Activated effector memory CD4-positive, alpha-beta T cell treated with Interleukin-2 at 50 U/mL for 16 hours (primary cell): Measurements from ENCODE around the gene TMCC3.
"Not testable (repeated sequence)": the region's sequence is repeated elsewhere in the genome, so short reads cannot be mapped to it uniquely, and the experiment has no call there.

Source experiments
- DNase-seq: peaks from one replicate; pipeline ENCODE4 v3.0.0-alpha.2; 2020

The TMCC3 gene

DNA sequence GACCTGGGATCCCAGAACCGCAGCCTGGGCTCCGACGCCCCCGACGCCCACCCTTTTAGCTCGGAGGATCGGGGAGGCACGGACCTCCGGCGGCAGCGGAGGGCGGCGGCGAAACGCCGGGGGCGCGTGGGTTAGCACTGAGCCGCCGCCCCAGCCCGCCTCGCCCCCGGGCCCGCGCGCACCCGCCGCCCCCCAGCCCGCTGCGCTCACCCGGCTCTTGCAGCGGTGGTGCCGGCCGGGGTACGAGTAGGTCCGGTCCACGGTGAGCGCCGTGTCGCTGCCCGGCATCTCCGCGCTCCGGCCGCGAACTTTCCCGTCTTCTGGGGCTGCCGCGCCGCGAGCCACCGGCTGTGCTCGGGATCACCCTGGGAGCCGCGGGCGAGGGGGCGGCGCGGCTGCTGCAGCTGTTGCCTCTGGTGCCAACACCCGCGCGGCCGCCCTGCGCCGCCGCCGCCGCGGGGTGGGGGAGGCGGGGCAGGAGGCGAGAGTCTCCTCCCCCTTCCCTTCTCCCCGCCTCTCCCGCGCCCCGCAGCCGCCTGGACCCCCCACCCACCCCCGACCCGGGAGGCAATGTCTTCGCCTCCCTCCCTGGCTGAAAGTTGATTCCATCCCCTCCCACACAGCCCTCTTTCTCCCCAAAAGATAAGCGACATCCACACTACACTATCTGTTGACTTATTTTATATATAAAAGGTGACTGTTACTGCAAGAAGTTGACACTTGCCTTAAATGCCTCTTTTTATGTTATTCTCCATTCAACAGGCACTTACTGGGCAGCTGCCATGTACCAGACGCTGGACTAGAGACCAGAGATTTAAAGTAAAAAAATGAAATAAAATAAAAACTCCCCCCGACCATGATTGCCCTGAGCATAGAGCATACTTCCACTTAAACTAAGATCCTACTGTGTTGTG is at the start of gene TMCC3:
TSS of gene TMCC3 (minus strand) at position 415 of the 914 bp plus-strand sequence. CDS start at position 288, 127 bp downstream.
- no peak for DNase-seq

DNA sequence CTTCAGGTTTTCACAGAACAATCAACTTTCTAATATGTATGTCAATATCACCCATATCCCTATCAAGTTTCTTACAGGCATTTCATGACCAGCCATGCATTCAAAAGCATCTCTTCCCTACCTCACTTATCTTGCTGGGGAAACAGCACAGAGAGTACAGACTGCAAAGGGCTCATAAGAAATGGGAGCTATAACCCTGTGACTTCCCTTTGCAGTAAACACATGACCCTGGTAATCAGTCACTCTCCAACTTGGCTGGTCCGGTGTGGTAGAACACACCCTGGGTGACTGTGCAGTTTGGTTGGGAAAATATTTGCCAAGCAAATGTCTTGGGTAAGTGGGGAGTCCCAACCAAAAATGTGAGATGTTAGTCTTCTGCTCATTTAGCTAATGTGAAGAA is 49.4 kb upstream of the TMCC3 start:
- DNase-seq: no peak

DNA sequence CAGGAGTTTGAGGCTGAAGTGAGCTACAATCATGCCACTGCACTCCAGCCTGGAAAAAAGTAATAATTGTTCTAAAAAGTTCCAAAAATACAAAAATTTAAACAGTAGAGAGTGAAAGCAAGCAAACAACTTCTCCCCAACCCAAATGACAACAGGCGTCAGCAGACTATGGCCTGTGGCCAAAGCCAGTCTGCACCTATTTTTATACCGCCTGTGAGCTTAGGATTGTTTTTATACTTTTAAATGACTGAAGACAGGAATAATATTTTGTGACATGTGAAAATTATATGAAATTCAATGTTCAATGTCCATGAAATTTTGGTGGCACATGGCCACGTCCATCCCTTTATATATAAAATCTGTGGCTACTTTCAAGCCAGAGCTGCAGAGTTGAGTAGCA is 48.2 kb upstream of the TMCC3 start:
- no peak for DNase-seq

- DNase-seq: no peak
Measured at GRCh38 chr12:94697631-94698030, 47.3 kb upstream of the TMCC3 start.

GRCh38 chr12:94694732-94695131 is 44.4 kb upstream of the TMCC3 start:
- no peak for DNase-seq

- not testable (repeated sequence) for DNase-seq
Measured at GRCh38 chr12:94692826-94693225, 42.5 kb upstream of the TMCC3 start.

DNA sequence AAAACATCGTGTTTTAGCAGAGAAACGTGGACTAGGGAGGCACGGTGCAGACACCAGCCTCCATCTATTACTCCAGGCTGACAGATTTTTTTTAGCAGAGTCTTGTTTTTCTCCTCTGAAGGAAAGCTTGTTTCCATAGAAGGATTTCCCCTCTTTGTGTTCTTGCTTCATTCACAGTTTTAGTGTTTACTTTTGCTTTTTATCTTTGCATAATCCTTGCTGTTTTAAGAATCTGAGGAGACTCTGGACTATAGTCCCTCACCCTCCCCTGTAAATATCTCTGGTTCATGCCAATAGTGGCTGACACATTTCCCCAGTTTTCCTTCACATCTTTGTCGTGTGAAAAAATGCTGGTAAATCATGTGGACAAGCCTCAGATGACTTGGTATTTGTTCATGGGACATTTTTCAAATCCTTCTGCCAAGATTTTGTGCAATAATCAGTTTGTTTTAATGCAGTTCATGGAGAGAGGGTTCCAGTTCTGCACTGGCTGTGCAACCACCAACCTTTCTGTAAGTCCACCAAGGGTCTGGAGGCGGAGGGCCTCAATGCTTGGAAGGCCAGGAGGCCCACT is 39.9 kb upstream of the TMCC3 start:
- DNase-seq: no peak

DNA sequence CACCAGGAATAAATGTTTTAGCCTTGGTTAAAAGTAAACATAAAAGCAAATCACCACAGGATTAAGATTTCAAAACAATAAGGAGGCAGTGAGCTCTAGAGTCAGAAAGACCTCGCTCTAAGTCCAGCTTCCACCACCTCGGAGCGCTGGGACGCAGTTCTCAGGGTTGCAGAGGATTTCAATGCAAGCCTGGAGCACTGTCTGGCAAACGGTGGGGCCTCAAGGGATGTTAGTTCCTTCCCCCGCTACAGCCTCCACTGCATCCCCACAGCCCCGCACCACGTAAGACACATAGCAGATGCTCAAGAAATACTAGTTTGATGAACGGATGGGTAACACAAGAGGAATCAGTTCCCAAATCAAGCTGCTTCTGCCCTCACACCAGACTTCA is 39.3 kb upstream of the TMCC3 start:
- DNase-seq: no peak

GRCh38 chr12:94689002-94689645 is 38.8 kb upstream of the TMCC3 start:
- DNase-seq: no peak

GRCh38 chr12:94687891-94688290 is 37.5 kb upstream of the TMCC3 start:
- DNase-seq: no peak

- DNase-seq: no peak
Measured at GRCh38 chr12:94686834-94687628, 36.7 kb upstream of the TMCC3 start.

DNA sequence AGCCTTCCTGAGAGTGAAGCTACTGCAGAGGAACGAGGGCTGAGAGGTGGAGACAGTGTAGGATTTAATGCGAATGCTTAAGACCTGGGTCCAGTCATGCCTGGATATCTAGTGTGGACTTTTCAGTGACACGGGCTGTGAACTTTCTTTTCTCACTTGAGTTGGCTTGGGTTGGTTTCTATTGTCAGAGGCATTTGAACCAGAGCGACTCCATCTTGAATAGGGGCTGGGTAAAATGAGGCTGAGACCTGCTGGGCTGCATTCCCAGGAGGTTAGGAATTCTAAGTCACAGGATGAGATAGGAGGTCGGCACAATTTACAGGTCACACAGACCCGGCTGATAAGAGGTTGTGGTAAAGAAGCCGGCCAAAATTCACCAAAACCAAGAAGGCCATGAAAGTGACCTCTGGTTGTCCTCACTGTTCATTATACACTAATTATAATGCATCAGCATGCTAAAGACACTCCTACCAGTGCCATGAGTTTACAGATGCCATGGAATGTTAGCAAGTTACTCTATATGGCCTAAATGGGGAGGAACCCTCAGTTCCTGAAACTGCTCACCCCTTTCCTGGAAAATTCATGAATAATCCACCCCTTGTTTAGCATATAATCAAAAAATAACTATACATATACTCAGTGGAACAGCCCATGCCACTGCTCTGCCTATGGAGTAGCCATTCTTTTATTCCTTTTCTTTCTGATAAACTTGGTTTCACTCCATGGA is 34.2 kb upstream of the TMCC3 start:
- no peak for DNase-seq

DNA sequence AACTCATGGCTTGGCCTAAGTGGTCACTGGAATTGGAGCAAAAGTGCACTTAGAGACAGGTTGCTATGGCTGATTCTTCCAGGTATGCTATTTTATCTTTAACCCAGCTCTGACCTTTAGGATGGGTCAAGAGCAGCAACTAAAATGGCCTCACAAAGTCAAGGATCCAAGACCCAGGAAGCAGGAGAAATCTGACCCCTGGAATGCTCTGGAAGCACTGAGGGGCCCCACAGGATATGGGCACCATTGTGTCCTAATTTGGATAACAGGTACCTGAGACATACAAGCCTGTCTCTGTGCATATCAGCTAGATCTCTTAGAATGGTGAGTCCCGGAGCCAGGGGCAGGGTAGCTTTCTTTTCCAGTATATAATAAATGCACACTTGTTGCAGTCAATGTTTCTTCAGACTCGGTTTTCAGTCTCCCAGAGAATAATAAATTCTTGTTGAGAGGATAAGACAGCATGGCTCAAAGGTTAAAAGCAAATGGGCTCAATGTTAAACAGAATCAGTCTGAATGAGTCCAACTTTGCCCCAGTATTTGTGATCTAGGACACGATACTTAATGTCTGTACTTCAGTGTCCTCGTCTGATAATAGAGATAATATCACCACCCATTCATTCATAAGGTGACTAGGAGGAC is 29.3 kb upstream of the TMCC3 start:
- DNase-seq: no peak

DNA sequence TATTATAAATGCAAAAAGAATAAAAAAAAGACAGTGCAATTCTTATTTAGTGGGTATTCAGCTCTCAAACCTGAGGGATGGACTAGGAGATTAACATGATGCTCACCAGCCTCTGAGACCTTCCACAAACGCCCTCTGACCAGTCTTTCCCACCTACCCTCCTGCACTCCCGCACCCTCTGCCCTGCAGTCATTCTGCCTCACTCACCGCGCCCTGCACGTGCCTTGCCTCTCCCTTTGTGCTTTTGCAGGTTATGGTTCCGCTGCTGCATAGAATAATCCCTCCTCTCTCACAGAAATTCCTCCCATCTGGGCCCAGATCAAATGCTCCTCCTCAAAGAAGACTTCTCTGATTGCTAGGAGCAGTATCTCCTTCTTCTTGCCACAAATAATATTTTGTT is 28.5 kb upstream of the TMCC3 start:
- no peak for DNase-seq

DNA sequence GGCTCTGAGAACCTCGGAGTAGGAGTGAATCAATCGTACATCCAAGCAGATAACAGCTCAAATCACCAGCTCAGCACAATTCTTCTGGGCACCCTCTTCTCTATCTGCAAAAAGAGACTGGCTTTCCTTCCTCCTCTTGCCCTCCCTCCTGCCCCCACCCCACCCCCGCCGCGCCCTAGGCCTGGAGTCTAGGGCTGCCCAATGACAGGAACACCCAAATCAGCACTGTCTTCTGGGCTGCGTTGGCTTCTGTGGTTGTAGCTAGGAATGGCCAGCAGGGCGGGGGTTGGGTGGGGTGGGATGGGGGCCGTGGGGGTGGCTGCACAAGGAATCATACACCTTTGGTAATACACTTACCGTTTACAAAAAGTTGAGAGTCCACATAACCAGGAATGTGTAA is 28.0 kb upstream of the TMCC3 start:
- DNase-seq: no peak

GRCh38 chr12:94677778-94678177 is 27.4 kb upstream of the TMCC3 start:
- DNase-seq: no peak

DNA sequence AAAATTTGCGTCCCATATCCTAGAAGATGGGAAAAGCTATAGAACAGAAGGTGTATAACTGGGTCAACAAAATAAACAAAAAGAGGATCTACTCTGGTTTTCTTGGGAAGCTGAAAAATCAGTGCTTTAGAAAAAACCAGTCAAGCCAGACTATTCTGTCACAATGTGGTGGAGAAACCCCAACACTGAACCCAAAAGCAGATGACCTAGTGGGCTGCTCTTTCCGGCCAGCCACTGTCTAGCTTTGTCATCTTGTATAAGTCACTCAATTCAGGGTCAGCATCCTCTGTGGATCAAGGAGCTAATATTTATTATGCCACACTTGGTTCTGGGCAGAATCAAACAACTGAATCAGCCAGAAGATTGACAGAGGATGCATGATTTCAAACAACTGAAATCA is 26.6 kb upstream of the TMCC3 start:
- DNase-seq: no peak

DNA sequence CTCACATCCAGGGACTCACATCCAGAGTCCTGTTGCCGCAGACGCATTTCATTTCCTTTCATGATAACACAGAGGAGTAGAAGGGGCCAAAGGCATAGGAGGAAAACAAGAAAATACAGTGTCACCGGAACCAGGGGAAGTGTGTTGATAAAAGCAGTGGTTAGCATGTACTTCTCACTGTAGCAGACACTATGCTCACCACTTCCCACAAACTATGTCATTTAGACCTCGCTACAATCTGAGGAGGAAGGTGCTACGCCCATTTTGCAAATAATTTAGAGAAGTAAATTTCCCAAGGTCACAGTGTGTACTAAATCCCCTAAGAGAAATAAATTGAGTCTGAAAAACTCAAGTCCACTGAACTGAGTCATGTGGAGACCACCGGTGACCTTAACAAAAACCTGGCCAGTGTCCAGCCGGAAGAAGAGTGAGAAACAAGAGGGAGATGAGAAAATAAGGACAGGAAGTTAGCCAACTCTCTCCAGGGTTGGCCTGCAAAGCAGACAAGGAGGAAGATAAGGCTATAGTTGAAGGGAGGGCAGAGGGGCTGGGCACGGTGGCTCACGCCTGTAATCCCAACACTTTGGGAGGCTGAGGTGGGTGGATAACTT is 25.8 kb upstream of the TMCC3 start:
- no peak for DNase-seq

GRCh38 chr12:94674835-94675234 is 24.5 kb upstream of the TMCC3 start:
- no peak for DNase-seq

DNA sequence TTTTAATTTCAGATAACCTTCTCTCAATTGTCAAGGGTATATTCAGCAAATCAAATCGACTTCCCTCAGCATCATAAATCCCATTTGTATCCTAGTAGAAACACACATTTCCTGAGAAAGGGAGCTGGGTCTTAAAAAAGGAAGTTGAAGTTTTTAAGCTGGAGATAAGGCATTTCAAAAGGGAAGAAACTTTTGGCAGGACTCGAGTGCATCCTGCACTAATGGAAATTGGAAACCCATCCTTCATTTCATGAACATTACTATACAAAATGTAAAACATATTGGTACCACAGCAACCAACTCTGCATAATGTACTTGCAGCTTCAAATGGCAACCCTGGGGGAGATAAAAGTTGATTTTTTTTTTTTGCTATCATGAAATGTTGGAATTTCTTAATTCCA is 23.7 kb upstream of the TMCC3 start:
- DNase-seq: no peak

GRCh38 chr12:94673496-94673895 is 23.1 kb upstream of the TMCC3 start:
- no peak for DNase-seq

GRCh38 chr12:94671917-94672316 is 21.6 kb upstream of the TMCC3 start:
- DNase-seq: no peak
